Stomach (tissue), 9 donors: Measurements from ENCODE around the gene SPACA4. TPM values are rescaled to one million over a fixed set of nuclear protein-coding genes. Genes with fewer than 3 reads are reported as not detected.
A peak's percentile ranks its signal among the peaks of the same experiment; 100 is the strongest.

ENCODE experiments used
- DNase-seq, 2 donors: peaks; one replicate each; pipeline versions ENCODE4 v3.0.0 to v3.0.0-alpha.2; 2013 to 2019
- H3K27ac ChIP-seq, 5 donors: fragments of 200-600 bp in 4 of 5; sonication (generic) in 4 of 5; one replicate each; pipeline ENCODE4 v1.5.1; 2013 to 2019; ENCODE audit warnings: mild to moderate bottlenecking in 1 of 5, moderate library complexity in 1 of 5
- H3K27me3 ChIP-seq, 3 donors: fragments of 200-600 bp; sonication (generic); one replicate each; pipeline ENCODE4 v1.5.1; 2017 to 2019; ENCODE audit warnings: mixed run types in 1 of 3
- H3K36me3 ChIP-seq, 4 donors: fragments of 200-600 bp; sonication (generic); 1 replicate in 3 of 4; 2 replicates in 1 of 4; pipeline ENCODE4 v1.5.1; 2016 to 2019
- H3K4me1 ChIP-seq, 4 donors: fragments of 200-600 bp; sonication (generic); one replicate each; pipeline ENCODE4 v1.5.1; 2016 to 2019
- H3K4me3 ChIP-seq, 4 donors: fragments of 200-600 bp; sonication (generic) in 3 of 4; one replicate each; pipeline ENCODE4 v1.5.1; 2016 to 2019; ENCODE audit warnings: mild to moderate bottlenecking in 1 of 4
- H3K9me3 ChIP-seq, 4 donors: fragments of 200-600 bp; sonication (generic); one replicate each; pipeline ENCODE4 v1.5.1; 2016 to 2019
- EP300 ChIP-seq: sonication (generic); formaldehyde crosslinking; IDR thresholded peaks from one replicate; pipeline ENCODE4 v1.6.1; 2017; ENCODE audit warnings: antibody characterized with exemption
- POLR2A ChIP-seq, 4 donors: fragments of 450-650 bp; IDR thresholded peaks; one replicate each; pipeline ENCODE4 v1.6.1; 2016; ENCODE audit warnings: antibody characterized with exemption in 4 of 4, control low read depth in 2 of 4, mild to moderate bottlenecking in 1 of 4, moderate library complexity in 1 of 4
- POLR2AphosphoS5 ChIP-seq, 3 donors: sonication (generic); formaldehyde crosslinking; IDR thresholded peaks; one replicate each; pipeline ENCODE4 v1.6.1; 2016; ENCODE audit warnings: antibody characterized with exemption in 3 of 3
- WGBS, 5 donors: extraction: QIAGEN DNeasy Blood & Tissue Kit in 3 of 5; methylation state at CpG; one replicate each; pipeline versions ENCODE4 v1.1.5 to v1.1.7; 2013 to 2018; 5-methylcytosine and 5-hydroxymethylcytosine counted together
- intact Hi-C: fragments of 100-400 bp; cut with DNase I; formaldehyde crosslinking; loops from one replicate; pipeline ENCODE4 v1.15.1; 2023; ENCODE audit warnings: low total_unique reads
- polyA plus RNA-seq, 3 donors: library from polyadenylated mRNA; stranded (reverse); fragments of 200-250 nt; gene quantifications; one replicate each; pipeline ENCODE4 v1.2.3, GENCODE V29; 2013
- total RNA-seq, 5 donors: library from RNA; depleted of rRNA; stranded (reverse); fragments of >200 nt; gene quantifications; one replicate each; pipeline versions ENCODE4 v1.1.0 to v1.2.3, GENCODE V29; 2014 to 2016
- TF ChIP-seq, protein P1 (sequence below), 7 experiments: fragments of 450-650 bp in 4 of 7; fragments of 200-600 bp in 3 of 7; sonication (generic) in 3 of 7; IDR thresholded peaks; one replicate each; pipeline ENCODE4 v1.5.1; 2016 to 2019; ENCODE audit warnings: antibody characterized with exemption in 7 of 7, control low read depth in 2 of 7, mild to moderate bottlenecking in 1 of 7
- donor health status: healthy with polysubstance abuse.
- donor health status: Bipolar disorder and iron deficiency.
- donor health status: healthy.

The SPACA4 gene
- total and polyA plus RNA-seq, 8 donors = not detected

DNA sequence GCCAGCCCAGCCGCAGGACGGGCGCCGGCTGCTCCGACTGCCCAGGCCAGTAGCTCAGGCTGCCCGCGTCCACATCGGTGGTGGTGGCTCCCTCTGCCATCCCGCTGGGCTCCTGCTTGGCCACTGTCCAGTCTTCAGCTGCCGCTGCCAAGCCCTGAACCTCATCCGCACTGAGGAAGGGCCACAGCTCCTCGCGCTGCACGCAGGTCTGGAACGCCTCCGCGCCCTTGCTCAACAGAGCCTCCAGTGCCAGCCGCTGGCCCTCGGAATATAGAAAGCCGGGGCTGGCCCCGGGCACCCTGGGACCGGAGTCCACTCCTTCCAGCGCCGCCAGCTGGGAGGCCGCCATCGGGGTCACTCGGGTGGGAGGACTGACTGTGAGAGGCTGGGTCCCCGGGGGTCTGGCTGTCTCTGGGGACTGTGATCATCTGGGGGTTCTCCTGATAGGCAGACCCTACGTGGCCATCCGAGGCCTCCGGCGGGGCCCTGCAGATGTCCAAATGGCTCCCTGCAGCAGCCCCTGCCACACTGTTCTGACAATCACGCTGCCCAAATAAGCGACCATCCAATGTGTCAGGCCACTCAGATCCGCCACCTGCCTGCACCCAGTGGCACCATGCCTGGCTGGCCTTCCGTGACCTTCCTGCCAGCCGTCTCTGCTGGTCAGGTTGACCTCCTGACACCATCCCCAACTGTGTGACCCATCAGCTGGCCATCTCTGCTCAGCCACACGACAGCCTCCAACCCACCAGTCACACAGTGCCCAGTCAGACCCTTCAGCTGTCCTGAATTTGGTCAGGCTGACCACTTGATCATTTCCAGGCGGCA, 6.7 kb downstream of the SPACA4 start:
- peak in 2 of 3 donors; percentile 30 to 39 for TF ChIP-seq POLR2AphosphoS5 (IDR thresholded peaks at IDR 0.05)
- TF ChIP-seq, protein P1, sequence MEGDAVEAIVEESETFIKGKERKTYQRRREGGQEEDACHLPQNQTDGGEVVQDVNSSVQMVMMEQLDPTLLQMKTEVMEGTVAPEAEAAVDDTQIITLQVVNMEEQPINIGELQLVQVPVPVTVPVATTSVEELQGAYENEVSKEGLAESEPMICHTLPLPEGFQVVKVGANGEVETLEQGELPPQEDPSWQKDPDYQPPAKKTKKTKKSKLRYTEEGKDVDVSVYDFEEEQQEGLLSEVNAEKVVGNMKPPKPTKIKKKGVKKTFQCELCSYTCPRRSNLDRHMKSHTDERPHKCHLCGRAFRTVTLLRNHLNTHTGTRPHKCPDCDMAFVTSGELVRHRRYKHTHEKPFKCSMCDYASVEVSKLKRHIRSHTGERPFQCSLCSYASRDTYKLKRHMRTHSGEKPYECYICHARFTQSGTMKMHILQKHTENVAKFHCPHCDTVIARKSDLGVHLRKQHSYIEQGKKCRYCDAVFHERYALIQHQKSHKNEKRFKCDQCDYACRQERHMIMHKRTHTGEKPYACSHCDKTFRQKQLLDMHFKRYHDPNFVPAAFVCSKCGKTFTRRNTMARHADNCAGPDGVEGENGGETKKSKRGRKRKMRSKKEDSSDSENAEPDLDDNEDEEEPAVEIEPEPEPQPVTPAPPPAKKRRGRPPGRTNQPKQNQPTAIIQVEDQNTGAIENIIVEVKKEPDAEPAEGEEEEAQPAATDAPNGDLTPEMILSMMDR (IDR thresholded peaks at IDR 0.05) = no peak
- H3K4me1 ChIP-seq = peaks cover 34 to 65% (median 52%) of the 10 kb centered on the region in 4 donors
- 33 to 75% (median 51%) methylated on average over 11 to 39 of the region's 39 CpGs for whole genome bisulfite sequencing, 5 donors
- peak overlapping the region; percentile 77 to 94 (median 93) for H3K27ac ChIP-seq
- peak overlapping the region in 3 of 4 donors; percentile 30 to 93 (median 37) for H3K4me3 ChIP-seq
- DNase-seq = peak in 1 of 2 donors; percentile 87
- no peaks in the 10 kb centered on the region for H3K27me3 ChIP-seq
- intact Hi-C loops = no loop called here
- H3K36me3 ChIP-seq = peaks cover 24 to 41% (median 31%) of the 10 kb centered on the region in 4 donors
- no peaks in the 10 kb centered on the region for H3K9me3 ChIP-seq

DNA sequence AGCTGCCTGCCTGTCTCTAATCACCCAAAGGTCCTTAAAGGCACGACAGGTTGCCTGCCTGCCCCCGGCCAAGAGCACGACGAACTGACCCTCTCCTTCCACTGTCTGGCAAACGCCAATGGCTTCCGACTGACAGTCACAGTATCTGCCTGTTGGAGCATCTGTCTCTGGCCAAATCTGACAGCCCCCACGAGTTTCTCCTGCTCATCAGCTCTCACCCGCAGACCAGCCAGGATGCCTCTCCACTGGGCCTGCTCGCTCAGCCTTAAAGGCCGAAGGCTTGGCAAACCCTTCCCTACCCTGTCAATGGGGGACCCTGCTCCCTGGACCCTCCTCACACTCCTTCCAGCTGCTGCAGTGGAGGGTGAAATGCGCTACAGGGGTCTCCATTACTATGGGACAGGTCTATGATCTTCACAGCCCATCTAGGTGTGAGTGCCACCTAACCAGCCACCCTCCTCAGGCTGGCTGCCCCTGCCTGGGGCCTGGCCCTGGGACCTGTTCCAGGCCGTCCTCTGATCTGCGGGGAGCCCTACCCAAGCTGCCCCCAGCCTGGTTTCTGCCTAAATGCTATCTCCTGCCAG, 7.4 kb downstream of the SPACA4 start:
- Histone ChIP-seq H3K27me3 (no peaks in the 10 kb centered on the region), H3K9me3 (no peaks in the 10 kb centered on the region), H3K36me3 (peaks cover 24 to 41% (median 31%) of the 10 kb centered on the region in 4 donors), H3K4me1 (peaks cover 34 to 64% (median 54%) of the 10 kb centered on the region in 4 donors), H3K27ac (peak overlapping the region; percentile 77 to 94 (median 93)), H3K4me3 (peak overlapping the region; percentile 23 to 93 (median 34))
- 45 to 59% (median 54%) methylated on average over 12 to 13 of the region's 13 CpGs for WGBS, 5 donors
- no peak for DNase-seq
- no peak for TF ChIP-seq EP300
- TF ChIP-seq POLR2A (IDR thresholded peaks at IDR 0.05) = no peak
- no peak for TF ChIP-seq POLR2AphosphoS5 (IDR thresholded peaks at IDR 0.05)
- TF ChIP-seq, protein P1 (IDR thresholded peaks at IDR 0.05) = no peak
- intact Hi-C loops = no loop called here

DNA sequence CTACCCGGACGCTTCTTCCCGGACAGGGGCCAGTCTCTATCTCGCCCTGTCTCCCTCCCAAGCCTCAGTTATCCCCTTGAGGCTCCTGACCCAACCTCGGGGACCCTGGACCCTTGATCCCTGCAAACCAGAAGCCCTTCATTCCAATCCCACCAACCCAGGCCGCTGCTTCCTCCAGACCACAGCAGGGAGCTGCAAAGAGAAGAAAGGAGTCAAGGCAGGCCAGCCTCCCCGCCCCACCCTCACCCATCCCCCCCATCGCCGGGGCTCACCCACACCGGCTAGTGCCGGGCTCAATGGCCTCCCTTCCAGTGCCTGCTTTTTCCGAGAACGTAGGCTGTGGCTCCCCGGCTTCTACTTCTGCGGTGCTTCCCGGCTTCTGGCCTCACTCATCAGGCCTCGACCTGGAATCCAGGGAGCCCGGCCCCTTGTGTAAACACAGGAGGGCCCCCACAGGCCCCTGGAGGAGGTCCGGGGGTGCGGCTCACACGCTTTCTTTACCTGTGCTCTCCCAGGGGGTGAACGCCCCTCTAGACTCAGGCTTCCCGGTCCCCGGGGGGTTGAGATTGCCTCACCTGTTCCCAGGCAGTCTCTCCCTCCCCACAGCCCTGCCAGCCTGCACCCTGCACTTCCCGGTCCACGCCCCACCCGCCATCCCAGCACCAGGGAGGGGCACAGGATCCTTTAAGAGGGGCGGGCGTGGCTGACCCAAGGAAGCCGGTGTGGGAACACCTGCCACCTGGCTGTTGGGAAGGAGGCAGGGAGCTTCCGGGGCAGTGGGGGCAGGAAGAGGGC, 8.1 kb downstream of the SPACA4 start, which contains the start of gene FAM83E:
Gene FAM83E, minus strand, starts transcription at position 641 of the 795 bp plus-strand sequence. CDS start 1,704 bp downstream, outside the sequence.
- Histone ChIP-seq H3K4me3 (peak within 1 kb of the TSS; percentile 23 to 93 (median 60)), H3K27ac (peak within 1 kb of the TSS; percentile 77 to 94 (median 93)), H3K4me1 (peaks cover 36 to 61% (median 57%) of the 10 kb centered on the region in 4 donors), H3K9me3 (no peaks in the 10 kb centered on the region), H3K27me3 (no peaks in the 10 kb centered on the region), H3K36me3 (peaks cover 24 to 39% (median 31%) of the 10 kb centered on the region in 4 donors)
- peak; percentile 90 to 96 for DNase-seq
- intact Hi-C loops = no loop called here
- 24 to 55% (median 30%) methylated on average over 25 to 31 of the region's 31 CpGs for WGBS, 5 donors
- peak in 2 of 3 donors; percentile 57 to 86 for TF ChIP-seq POLR2AphosphoS5 (IDR thresholded peaks at IDR 0.05)
- TF ChIP-seq, protein P1 (IDR thresholded peaks at IDR 0.05) = peak in 2 of 7 experiments; percentile 14 to 29
- no peak for TF ChIP-seq POLR2A (IDR thresholded peaks at IDR 0.05)
- TF ChIP-seq EP300 = no peak
